A172 (cell line): ENCODE data around the gene SP1. TPM values are rescaled to one million over a fixed set of nuclear protein-coding genes. Genes with fewer than 3 reads are reported as not detected.

Source experiments
- DNase-seq: peaks from one replicate; pipeline ENCODE4 v3.0.0-alpha.2; 2015; ENCODE audit warnings: low spot score
- total RNA-seq: library from RNA; depleted of rRNA; stranded (reverse); fragments of >200 nt; shearing (Covaris generic); gene quantifications from 2 replicates; pipeline ENCODE4 v1.2.3, GENCODE V29; 2014; rRNA removed

The SP1 gene
- total RNA-seq, 1 experiment from 2014 or later = 30.2 TPM

GRCh38 chr12:53450936-53451335 is 71.0 kb downstream of the SP1 start:
- no peak for DNase-seq

DNA sequence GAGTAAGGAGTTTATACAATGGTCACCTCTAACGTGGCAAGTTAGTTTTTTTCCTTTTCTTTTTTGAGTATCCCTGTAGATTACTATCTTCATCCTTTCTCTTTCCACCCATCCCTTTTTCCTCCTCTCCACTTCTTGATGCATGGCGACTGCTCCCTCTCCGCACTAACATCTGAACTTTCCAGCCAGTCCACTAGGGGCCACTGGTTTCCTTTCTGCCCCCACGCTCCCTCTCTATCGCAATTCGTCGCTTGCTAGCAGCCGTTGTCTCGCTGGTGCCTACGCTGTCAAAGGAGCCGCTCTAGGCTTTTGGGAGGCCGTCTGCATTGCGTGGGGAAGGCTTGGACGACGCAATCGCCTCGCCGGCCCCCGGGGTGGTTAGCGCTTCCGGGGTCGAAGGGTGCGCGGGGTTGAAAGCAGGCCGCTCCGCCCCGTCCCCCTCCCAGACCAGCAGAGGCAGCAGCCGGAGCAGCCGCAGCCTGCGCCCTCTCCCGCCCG is 71.7 kb downstream of the SP1 start, which contains the start of gene PCBP2:
Gene PCBP2, plus strand, starts transcription at position 442 of the 498 bp plus-strand sequence. CDS start 2,699 bp downstream, outside the sequence.
- DNase-seq = peak; percentile 98

- DNase-seq = peak; percentile 78
Observed at GRCh38 chr12:53452159-53453077, 72.4 kb downstream of the SP1 start.

DNA sequence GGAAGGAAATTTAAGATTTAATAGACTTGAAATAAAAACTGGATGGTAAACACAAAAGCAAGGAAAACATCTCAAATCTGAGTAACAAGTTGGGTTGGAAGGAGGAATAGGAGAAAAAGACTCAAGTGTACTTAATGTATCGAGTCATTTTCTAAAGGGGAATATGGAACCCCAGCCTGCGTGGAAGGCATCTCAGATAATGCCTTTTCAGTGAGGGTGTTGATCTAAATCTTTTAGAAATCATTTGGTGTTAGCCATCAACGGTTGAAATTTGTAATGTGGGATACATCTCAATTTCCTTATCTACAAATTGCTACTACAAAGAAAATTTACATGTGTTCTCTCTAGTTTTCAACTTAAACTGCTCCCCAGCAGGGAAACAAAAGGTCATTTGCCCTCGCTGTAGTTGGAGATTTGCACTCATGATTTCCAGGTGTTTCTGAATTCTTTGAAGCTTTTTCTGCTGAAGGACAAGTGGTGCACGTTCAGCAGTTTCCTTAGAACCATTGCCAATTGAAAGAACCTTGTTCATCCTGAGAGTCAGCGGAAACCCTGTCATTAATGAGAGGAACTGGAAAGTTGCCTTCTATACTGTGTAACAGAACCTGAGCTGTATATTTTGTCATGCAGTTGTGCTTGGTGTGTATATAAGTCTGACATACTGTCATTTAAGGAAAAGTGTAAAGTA is 74.1 kb downstream of the SP1 start:
- no peak for DNase-seq

- no peak for DNase-seq
Observed at GRCh38 chr12:53454707-53455106, 74.7 kb downstream of the SP1 start.

- no peak for DNase-seq
Observed at GRCh38 chr12:53456654-53457366, 76.8 kb downstream of the SP1 start.

DNA sequence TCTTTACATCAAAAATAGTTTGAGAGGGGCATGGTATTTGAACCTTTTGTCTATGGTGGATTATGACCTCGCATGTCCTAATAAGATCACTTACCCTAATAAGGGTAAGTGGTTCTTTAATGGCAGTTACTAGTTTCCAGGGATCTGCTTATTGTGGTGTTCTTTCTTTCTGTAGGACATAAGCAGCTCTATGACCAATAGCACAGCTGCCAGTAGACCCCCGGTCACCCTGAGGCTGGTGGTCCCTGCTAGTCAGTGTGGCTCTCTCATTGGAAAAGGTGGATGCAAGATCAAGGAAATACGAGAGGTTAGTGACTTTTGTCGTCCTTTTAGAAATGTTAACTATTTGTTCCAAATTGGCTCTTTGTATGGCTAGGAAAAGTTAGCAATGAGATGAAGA is 79.1 kb downstream of the SP1 start:
- no peak for DNase-seq

- no peak for DNase-seq
Observed at GRCh38 chr12:53461059-53461458, 81.1 kb downstream of the SP1 start.

DNA sequence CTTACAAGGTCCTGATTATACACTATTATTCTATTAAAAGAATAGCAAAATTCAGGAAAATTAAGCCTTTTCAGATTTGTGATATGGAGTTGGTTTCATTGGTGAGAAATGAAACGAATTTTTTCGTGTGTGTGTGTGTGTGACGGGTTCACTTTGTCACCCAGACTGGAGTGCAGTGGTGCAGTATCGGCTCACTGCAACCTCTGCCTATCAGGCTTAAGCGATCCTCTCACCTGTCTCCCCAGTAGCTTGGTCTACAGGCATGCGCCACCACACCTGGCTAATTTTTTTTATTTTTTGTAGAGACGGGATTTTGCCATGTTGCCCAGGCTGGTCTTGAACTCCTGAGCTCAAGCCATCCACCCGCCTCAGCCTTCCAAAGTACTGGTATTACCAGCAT is 81.6 kb downstream of the SP1 start:
- DNase-seq = no peak

GRCh38 chr12:53462935-53463334 is 83.0 kb downstream of the SP1 start:
- no peak for DNase-seq

DNA sequence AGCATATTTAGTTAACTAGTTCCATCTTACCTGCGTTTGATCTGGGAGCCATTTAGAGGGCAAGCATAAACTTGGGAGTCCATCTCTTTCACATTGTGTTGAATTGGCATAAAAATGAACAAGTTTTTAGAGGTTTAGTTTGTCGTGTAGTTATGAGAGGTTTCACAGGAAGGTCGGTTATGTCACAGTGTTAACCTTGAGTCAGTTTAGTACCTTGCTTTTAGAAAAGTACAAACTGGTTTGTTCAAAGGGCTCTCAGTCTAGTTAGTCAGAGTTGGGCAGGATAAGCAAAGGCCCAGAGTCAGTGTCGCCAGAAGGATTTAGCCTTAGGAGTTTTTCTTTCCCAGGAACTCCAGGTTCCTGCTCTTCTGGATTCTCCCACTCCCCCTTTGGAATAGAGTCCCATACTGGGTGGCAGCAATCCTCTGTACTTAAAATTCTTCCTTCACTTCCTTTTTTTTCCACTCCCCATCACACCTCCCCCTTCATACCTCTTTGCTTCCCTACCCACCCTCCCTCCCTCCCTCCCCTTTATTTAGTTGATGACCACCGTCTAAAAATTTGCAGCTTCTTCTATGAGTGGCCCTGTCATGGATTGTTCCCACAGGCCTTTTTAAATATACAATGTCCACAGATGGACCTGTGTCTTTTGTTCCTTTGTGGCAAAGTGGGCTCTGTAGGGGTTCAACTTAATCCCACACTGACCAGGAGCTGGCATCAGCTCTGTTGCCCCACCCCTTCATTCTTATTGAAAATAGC is 84.0 kb downstream of the SP1 start:
- no peak for DNase-seq

DNA sequence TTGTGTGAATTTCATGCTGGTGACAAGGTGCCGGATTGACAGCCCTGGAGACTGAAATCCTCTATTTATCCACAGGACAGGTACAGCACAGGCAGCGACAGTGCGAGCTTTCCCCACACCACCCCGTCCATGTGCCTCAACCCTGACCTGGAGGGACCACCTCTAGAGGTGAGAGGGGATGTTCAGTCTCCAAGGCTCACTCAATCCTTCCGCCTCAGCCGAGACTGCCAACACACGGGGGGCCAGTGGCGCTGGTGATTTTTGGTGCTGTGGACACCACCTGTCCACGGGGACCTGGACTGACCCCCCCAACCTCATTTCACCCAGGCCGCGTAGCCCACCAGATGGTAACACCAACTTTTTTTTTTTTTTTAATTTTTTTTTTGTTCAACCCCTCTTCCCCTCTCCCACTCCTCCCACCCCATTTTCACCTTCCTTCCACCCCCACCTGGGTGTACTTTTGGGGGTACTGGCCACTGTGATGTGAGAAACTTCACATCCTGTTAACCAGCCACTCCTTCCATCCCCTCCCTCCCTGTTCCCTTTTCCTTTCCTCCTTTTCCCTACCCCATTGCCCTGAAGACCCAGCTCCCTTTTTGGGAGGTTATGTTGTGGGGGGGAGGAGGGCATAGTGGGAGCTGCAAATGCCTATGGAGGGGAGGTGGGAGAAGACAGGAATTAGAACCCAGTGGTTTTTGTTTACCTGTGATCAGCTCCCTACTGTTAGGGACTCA is 84.9 kb downstream of the SP1 start:
- DNase-seq = no peak

DNA sequence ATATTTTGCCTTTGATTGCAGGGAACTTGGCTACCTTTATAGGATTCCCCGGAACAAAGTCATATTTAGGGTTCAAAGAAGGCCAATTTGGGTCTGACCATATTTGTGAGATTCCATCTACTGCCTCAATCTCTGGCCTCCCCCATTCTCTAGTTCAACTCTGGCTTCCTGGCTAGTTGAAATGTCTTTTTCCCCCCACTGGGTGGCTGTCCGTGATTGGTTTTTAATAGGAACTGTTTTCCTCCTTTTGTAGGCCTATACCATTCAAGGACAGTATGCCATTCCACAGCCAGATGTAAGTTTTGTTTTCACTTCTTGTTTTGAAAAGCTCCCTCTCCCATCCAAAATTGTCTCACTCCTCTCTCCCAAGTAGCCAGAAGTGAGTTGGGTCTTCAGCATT is 85.7 kb downstream of the SP1 start:
- DNase-seq = no peak

Other genes with a start within 250 kb of the SP1 start
- gene ZNF740, start 199.5 kb upstream of the SP1 start, total RNA-seq = 3.0 and 15.2 TPM in 2 replicates
- 2.6 and 9.2 TPM in 2 replicates for gene CSAD, start 199.3 kb upstream of the SP1 start, total RNA-seq
- 0.09 and 2.1 TPM in 2 replicates for gene ITGB7, start 172.9 kb upstream of the SP1 start, total RNA-seq
- gene RARG, start 148.0 kb upstream of the SP1 start, total RNA-seq = 19.2 and 25.0 TPM in 2 replicates
- 19.1 and 29.4 TPM in 2 replicates for gene ESPL1, start 111.9 kb upstream of the SP1 start, total RNA-seq
- 407 and 456 TPM in 2 replicates for gene PFDN5, start 84.6 kb upstream of the SP1 start, total RNA-seq
- 65.1 and 74.0 TPM in 2 replicates for gene MYG1, start 80.5 kb upstream of the SP1 start, total RNA-seq
- 48.4 and 62.9 TPM in 2 replicates for gene AAAS, start 58.6 kb upstream of the SP1 start, total RNA-seq
- 0.05 TPM in 1 of 2 replicates, not detected in the other for gene SP7, start 43.8 kb upstream of the SP1 start, total RNA-seq
- gene AMHR2, start 43.7 kb downstream of the SP1 start, total RNA-seq = 0.57 TPM in 1 of 2 replicates, not detected in the other
- gene PRR13, start 61.6 kb downstream of the SP1 start, total RNA-seq = 75.2 and 180 TPM in 2 replicates
- gene PCBP2, start 71.9 kb downstream of the SP1 start, total RNA-seq = 107 and 137 TPM in 2 replicates
- 14.0 and 14.7 TPM in 2 replicates for gene MAP3K12, start 119.3 kb downstream of the SP1 start, total RNA-seq
- gene TARBP2, start 121.1 kb downstream of the SP1 start, total RNA-seq = 53.2 and 60.0 TPM in 2 replicates
- gene NPFF, start 127.3 kb downstream of the SP1 start, total RNA-seq = not detected in 2 replicates
- 3.9 and 9.2 TPM in 2 replicates for gene ATF7, start 246.2 kb downstream of the SP1 start, total RNA-seq